ENCODE data around the gene RNU6-8.
A peak's percentile ranks its signal among the peaks of the same experiment; 100 is the strongest.

The RNU6-8 gene

DNA sequence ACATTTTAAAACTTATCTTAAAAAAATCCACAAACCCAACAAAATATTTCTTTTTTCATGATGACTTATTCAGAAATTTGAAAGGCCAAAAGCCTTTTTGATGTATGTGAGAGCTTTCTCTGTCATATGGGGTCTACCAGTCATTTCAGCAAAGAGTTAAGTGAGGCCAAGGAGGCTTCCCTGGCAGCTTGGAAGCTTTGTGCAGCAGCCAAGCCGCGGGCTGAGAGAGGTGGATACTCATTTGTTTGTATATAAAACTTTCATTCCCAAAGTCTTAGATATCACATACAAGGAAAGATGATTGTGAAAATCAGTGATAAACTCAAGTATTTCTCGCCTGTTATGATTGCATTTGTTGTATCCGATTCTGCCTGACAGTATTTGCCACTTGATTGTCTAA lies 48.5 kb upstream of the RNU6-8 start:
- Histone ChIP-seq H3K36me3 (ENCODE audit: control insufficient read depth in 2 of 2, insufficient read depth in 1 of 2, low read length in 2 of 2) (no peaks in the 10 kb centered on the region), H3K9me3 (ENCODE audit: control insufficient read depth, insufficient read depth, low read depth, low read length) (no peaks in the 10 kb centered on the region), H3K4me3 (ENCODE audit: low read depth, low read length) (no peak overlapping the region), H3K27ac (ENCODE audit: extremely low read depth, low read depth, low read length) (no peak overlapping the region), H3K4me1 (ENCODE audit: control insufficient read depth, insufficient read depth, low read length) (no peaks in the 10 kb centered on the region)
- TF ChIP-seq ZNF311 (tag by site-specific recombination; IDR thresholded peaks at IDR 0.05; ENCODE audit: borderline replicate concordance) (no peak), PRDM1 (tag by site-specific recombination; IDR thresholded peaks at IDR 0.05) (no peak), MEIS1 (CRISPR knock-in tag; IDR thresholded peaks at IDR 0.05; ENCODE audit: borderline replicate concordance) (no peak), ZNF670 (tag by site-specific recombination; IDR thresholded peaks at IDR 0.05; ENCODE audit: low read depth) (no peak), ZNF366 (tag by site-specific recombination; conservative IDR thresholded peaks at IDR 0.05) (no peak), SP2 (tag by site-specific recombination; IDR thresholded peaks at IDR 0.05) (no peak), ZBTB7A (tag by site-specific recombination; IDR thresholded peaks at IDR 0.05; ENCODE audit: low read depth) (no peak)
- TF ChIP-seq, protein P1, sequence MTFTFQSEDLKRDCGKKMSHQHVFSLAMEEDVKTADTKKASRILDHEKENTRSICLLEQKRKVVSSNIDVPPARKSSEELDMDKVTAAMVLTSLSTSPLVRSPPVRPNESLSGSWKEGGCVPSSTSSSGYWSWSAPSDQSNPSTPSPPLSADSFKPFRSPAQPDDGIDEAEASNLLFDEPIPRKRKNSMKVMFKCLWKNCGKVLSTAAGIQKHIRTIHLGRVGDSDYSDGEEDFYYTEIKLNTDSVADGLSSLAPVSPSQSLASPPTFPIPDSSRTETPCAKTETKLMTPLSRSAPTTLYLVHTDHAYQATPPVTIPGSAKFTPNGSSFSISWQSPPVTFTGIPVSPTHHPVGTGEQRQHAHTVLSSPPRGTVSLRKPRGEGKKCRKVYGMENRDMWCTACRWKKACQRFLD (tag by site-specific recombination; IDR thresholded peaks at IDR 0.05): no peak
- ChIA-PET CTCF (interaction anchor here (0.5 to 5.6 kb wide), 18 partner anchors 11 to 776 kb away, joined by 3 to 38 read pairs (median 4); no protein-coding TSS in a partner anchor), POLR2A (interaction anchor here (0.8 kb wide), 1 partner anchor 175 kb away, joined by 3 read pairs; no protein-coding TSS in a partner anchor)

DNA sequence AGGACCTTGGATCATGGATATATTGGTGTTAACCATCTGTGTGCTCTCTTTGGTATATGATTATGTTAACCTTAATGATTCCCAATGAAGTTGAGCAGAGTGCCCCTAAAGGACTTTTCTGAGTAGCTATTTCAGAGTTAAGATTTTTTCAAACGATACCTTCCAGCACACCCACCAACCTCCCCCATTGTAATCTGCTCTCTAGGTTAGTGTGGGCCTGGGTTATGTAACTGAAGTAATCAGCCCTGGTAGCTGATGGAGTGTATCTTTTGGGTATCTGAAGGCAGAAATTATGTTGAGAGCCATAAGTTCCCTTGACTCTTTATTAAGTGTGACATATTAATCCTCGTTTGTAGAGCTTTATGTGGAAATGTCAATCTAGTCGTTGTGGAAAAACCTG lies 47.6 kb upstream of the RNU6-8 start:
- H3K27ac ChIP-seq (ENCODE audit: extremely low read depth, low read depth, low read length): no peak overlapping the region
- no peak overlapping the region for H3K4me3 ChIP-seq (ENCODE audit: low read depth, low read length)
- no peak for TF ChIP-seq ZNF354C (tag by site-specific recombination; IDR thresholded peaks at IDR 0.05; ENCODE audit: borderline replicate concordance, low read depth)
- TF ChIP-seq ZNF558 (tag by site-specific recombination; IDR thresholded peaks at IDR 0.05): no peak
- no peak for TF ChIP-seq HOXA7 (CRISPR knock-in tag; IDR thresholded peaks at IDR 0.05; ENCODE audit: borderline replicate concordance)
- peak; percentile 14; the same call in 1 of the 2 replicates for TF ChIP-seq EGR2 (tag by site-specific recombination; IDR thresholded peaks at IDR 0.05; ENCODE audit: low read depth)
- TF ChIP-seq, protein P2, sequence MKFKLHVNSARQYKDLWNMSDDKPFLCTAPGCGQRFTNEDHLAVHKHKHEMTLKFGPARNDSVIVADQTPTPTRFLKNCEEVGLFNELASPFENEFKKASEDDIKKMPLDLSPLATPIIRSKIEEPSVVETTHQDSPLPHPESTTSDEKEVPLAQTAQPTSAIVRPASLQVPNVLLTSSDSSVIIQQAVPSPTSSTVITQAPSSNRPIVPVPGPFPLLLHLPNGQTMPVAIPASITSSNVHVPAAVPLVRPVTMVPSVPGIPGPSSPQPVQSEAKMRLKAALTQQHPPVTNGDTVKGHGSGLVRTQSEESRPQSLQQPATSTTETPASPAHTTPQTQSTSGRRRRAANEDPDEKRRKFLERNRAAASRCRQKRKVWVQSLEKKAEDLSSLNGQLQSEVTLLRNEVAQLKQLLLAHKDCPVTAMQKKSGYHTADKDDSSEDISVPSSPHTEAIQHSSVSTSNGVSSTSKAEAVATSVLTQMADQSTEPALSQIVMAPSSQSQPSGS (tag by site-specific recombination; IDR thresholded peaks at IDR 0.05; ENCODE audit: low read depth): no peak
- ChIA-PET POLR2A (no interaction called here), CTCF (interaction anchor here (0.7 to 5.6 kb wide), 12 partner anchors 19 to 740 kb away, joined by 3 to 38 read pairs (median 4); no protein-coding TSS in a partner anchor)
- no peaks in the 10 kb centered on the region for H3K36me3 ChIP-seq (ENCODE audit: control insufficient read depth in 2 of 2, insufficient read depth in 1 of 2, low read length in 2 of 2)
- H3K4me1 ChIP-seq (ENCODE audit: control insufficient read depth, insufficient read depth, low read length): no peaks in the 10 kb centered on the region
- no peaks in the 10 kb centered on the region for H3K9me3 ChIP-seq (ENCODE audit: control insufficient read depth, insufficient read depth, low read depth, low read length)

DNA sequence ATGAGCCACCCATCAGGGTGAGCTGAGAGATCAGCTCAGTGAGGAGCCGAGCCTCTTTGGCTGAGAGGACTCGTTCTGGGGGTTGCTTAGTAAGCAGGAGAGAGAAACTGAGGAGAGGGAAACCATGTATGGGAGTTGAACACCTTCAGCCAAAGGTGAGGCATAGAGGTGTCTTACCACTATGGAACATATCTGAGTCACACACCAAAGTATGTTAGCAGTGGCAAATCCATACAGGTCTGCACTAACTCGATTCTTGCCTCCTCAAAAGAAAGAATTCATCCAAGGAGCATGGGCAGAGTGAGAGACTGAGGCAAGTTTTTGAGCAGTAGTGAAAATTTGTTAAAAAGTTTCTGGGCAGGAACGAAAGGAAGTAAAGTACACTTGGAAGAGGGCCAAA lies 46.7 kb upstream of the RNU6-8 start:
- TF ChIP-seq ZNF248 (tag by site-specific recombination; IDR thresholded peaks at IDR 0.05) (no peak), ZNF558 (tag by site-specific recombination; IDR thresholded peaks at IDR 0.05) (no peak), ZNF610 (tag by site-specific recombination; IDR thresholded peaks at IDR 0.05; ENCODE audit: borderline replicate concordance) (no peak), ZNF184 (tag by site-specific recombination; IDR thresholded peaks at IDR 0.05) (no peak), KLF1 (tag by site-specific recombination; IDR thresholded peaks at IDR 0.05) (no peak), BCL11A (tag by site-specific recombination; IDR thresholded peaks at IDR 0.05; ENCODE audit: low read depth) (no peak), ZNF561 (tag by site-specific recombination; IDR thresholded peaks at IDR 0.05; ENCODE audit: borderline replicate concordance) (no peak), ZNF529 (tag by site-specific recombination; IDR thresholded peaks at IDR 0.05; ENCODE audit: insufficient replicate concordance) (no peak), ZNF302 (tag by site-specific recombination; IDR thresholded peaks at IDR 0.05; ENCODE audit: low read depth) (no peak), ZNF624 (tag by site-specific recombination; IDR thresholded peaks at IDR 0.05) (no peak), ZNF155 (tag by site-specific recombination; IDR thresholded peaks at IDR 0.05) (no peak)
- TF ChIP-seq, protein P3, sequence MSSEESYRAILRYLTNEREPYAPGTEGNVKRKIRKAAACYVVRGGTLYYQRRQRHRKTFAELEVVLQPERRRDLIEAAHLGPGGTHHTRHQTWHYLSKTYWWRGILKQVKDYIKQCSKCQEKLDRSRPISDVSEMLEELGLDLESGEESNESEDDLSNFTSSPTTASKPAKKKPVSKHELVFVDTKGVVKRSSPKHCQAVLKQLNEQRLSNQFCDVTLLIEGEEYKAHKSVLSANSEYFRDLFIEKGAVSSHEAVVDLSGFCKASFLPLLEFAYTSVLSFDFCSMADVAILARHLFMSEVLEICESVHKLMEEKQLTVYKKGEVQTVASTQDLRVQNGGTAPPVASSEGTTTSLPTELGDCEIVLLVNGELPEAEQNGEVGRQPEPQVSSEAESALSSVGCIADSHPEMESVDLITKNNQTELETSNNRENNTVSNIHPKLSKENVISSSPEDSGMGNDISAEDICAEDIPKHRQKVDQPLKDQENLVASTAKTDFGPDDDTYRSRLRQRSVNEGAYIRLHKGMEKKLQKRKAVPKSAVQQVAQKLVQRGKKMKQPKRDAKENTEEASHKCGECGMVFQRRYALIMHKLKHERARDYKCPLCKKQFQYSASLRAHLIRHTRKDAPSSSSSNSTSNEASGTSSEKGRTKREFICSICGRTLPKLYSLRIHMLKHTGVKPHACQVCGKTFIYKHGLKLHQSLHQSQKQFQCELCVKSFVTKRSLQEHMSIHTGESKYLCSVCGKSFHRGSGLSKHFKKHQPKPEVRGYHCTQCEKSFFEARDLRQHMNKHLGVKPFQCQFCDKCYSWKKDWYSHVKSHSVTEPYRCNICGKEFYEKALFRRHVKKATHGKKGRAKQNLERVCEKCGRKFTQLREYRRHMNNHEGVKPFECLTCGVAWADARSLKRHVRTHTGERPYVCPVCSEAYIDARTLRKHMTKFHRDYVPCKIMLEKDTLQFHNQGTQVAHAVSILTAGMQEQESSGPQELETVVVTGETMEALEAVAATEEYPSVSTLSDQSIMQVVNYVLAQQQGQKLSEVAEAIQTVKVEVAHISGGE (tag by site-specific recombination; conservative IDR thresholded peaks at IDR 0.05; ENCODE audit: low read depth): no peak
- TF ChIP-seq, protein P1 (tag by site-specific recombination; IDR thresholded peaks at IDR 0.05): no peak
- POLR2A ChIA-PET: no interaction called here
- Histone ChIP-seq H3K36me3 (ENCODE audit: control insufficient read depth in 2 of 2, insufficient read depth in 1 of 2, low read length in 2 of 2) (no peaks in the 10 kb centered on the region), H3K27ac (ENCODE audit: extremely low read depth, low read depth, low read length) (no peak overlapping the region), H3K4me3 (ENCODE audit: low read depth, low read length) (no peak overlapping the region), H3K9me3 (ENCODE audit: control insufficient read depth, insufficient read depth, low read depth, low read length) (no peaks in the 10 kb centered on the region), H3K4me1 (ENCODE audit: control insufficient read depth, insufficient read depth, low read length) (no peaks in the 10 kb centered on the region)
- CTCF ChIA-PET: interaction anchor here (0.5 to 5.6 kb wide), 5 partner anchors 176 to 324 kb away, joined by 3 to 38 read pairs (median 13); no protein-coding TSS in a partner anchor

Data from HEK293 (cell line).